Stimulated activated CD8-positive, alpha-beta memory T cell treated with anti-CD3 and anti-CD28 coated beads, Interleukin-4, amount 100 ng/mL, for 48 hours (primary cell): Measurements from ENCODE around the gene ASCC2.
"Not testable (repeated sequence)": the region's sequence is repeated elsewhere in the genome, so short reads cannot be mapped to it uniquely, and the experiment has no call there.

Experiments
- DNase-seq: peaks from one replicate; pipeline ENCODE4 v3.0.0-alpha.2; 2020

Gene ASCC2

DNA sequence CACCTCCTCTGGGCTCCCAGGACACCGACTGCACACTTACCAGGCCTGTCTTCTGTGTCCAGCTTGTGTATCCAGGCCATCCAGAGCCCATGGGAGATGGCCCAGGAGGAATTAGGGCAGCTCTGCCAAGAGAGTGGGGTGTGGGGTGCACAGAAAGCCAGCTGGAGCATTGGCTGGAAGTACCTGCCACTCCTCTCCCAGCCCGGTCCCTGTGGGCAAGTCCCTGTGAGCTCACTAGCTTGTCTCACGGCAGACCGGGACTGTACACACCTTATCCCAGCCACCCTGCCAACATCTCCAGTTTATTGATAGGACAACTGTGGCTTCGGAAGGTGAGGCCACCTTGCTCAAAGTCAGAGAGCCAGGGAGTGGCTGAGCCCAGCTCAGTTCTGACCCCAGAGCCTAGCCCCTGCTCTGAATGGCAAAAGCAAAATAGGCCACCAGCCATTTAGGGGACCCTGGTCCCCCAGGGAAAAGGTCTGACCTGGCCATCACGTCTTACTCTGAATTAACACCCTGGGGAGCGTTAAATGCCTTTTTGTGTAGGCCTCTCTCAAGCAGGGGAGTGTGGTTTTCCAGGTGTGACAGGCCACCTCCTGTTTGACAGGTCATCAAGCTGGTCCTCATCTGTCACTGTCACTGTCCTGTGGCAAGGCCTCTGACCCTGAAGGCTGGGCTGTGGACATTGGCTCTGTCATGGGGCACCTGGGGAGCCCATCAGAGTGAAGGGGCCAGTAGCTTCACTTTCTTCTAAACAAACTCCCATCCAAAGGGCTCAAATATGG is 55.8 kb downstream of the ASCC2 start:
- no peak for DNase-seq

DNA sequence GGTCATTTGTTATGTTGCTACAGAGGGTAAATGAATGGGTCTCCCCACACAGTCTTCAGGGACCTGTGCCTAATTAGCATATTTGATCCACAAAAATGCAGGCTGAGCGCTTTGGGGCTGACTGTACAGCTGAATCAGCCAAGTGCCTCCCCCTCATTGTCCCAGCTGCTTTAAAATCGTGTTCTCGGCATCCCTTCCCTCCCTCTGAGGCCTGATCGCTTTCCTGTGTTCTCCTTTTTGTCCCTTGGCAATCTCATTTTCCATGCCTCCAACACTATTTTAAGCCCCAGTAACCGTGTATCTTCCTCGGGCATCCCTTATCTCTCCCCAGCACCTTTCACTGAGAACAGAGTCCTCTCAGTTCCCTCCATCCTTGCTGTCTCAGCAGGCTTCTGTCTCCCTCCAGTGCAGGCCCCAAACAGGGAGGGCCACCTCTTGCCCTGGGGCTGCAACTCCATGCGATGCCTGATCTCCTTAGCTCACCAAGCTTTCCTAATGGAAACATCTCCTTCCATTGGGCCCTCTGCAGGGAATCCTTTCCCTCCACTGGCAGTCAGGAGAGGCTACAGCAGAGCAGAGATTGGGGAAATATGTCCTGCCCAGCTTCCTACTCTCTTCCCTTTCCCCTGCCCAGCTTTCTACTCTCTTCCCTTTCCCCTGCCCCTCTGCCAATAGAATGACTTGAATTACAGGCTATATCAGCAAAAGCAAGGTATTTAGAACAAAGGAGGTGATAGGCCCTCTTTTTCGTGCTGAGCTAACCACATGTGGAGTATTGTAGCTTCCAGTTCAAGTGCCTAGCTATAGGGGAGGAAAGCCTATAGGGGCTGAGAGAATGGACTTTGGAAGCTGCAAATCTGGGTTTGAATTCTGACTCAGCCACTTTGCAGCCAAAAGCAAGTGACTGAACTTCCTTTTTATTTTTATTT is 57.1 kb downstream of the ASCC2 start:
- DNase-seq, result no peak

DNA sequence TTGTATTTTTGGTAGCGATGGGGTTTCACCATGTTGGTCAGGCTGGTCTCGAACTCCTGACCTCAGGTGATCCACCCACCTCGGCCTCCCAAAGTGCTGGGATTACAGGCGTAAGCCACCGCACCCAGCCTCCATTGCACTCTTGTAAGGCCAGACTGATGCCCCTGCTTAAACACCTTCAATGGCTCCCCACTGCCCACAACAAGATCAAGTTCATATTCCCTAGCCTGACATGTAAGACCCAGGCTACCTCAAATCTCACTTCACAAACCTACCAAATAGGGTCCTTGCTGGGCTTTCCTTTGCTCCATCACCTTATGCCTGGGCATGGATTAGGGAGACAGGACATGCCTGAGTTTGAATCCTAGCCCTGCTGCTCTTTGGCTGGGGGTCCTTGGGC is 57.9 kb downstream of the ASCC2 start:
- no peak for DNase-seq

DNA sequence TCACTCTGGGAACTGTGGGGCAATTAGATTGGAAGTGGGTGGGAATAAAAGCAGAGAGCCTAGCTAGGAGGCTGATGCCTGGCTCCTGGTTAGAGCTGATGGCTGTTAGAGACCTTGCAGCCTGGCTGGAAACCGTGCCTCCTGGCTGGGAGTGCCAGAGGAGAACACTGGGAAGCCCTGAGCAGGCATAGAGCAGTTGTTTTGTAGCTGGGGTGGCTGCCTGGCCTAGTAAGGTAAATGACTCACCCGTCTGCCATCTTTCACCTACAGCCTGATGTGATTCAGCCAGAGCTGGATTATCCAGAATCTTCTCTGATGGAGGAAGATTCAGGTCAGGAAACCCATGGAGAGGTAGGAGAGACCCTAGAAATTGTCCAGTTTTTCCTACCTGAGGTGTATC is 64.8 kb downstream of the ASCC2 start:
- DNase-seq, result no peak

DNA sequence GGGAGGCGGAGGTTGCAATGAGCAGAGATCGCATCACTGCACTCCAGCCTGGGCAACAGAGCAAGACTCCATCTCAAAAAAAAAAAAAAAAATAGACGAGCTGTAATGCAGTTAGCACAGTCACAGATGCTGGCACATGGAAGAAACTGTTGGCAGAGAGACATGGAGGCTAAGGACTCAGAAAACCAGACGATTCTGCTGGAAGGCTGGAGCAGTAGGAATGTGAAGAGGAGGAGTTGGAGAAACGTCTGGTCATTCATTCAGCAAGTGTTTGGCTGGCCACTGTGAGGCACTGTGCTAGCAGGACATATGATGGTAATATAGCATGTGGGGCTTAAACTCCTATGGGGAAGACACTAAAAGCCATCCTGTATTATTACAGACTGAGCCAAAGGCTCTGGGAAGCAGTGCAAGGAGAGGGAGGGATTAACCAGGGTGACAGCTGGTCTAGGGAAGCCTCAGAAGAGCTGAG is 65.9 kb downstream of the ASCC2 start:
- no peak for DNase-seq

DNA sequence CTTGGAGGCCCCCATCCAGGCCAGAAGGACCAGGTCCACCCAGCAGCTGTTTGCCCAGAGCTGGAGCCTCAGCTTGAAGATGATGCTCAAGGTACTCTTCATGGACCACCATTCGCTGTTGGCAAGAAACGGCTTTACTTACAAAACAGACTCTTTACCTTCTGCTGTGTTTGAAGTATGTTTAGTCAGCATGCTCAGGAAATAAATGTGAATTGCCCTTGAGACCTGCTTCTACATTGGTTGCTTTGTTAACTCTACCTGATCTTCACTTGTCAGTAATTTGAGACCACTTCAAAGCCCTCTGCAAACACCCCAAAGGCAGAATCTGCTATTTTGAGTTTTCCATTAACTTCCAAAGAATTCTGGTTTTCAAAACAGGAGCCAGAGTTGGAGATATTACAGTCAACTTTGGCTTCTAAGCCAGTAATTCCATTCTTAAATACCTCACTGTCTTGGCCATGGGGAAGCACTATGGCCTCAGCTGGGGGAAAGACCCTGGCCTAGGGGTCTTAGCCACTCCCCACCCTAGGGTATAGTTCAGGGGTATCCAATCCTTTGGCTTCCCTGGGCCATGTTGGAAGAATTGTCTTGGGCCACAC is 68.3 kb downstream of the ASCC2 start:
- DNase-seq, result no peak

DNA sequence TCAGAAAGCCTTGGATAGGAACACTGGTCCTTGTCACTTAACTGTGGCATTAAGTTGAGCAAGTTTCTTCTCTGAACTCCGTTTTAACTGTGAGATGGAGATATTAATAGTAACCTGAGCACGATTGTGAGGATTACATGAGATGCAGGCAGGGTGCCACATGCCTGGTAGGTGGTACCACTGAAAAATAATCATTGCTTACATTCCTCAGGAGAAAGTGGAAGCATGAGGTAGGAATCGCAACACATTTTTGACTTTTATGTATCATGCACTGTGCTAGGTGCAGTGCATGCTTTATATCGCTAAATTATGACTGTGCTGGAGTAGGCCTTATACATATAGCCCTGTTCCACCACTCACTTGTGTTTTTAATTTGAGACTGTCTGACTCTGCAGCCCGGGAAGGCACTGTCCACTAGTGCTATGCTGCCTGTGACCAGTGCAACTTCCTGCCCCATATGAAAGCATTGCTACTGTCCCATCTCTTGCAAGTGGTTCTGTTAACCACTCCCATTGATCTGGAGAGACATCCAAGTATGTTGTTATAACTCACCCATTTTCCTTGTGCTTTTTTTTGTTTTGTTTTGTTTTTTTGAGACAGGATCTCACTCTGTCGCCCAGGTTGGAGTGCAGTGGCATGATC is 69.9 kb downstream of the ASCC2 start:
- DNase-seq, result no peak

DNA sequence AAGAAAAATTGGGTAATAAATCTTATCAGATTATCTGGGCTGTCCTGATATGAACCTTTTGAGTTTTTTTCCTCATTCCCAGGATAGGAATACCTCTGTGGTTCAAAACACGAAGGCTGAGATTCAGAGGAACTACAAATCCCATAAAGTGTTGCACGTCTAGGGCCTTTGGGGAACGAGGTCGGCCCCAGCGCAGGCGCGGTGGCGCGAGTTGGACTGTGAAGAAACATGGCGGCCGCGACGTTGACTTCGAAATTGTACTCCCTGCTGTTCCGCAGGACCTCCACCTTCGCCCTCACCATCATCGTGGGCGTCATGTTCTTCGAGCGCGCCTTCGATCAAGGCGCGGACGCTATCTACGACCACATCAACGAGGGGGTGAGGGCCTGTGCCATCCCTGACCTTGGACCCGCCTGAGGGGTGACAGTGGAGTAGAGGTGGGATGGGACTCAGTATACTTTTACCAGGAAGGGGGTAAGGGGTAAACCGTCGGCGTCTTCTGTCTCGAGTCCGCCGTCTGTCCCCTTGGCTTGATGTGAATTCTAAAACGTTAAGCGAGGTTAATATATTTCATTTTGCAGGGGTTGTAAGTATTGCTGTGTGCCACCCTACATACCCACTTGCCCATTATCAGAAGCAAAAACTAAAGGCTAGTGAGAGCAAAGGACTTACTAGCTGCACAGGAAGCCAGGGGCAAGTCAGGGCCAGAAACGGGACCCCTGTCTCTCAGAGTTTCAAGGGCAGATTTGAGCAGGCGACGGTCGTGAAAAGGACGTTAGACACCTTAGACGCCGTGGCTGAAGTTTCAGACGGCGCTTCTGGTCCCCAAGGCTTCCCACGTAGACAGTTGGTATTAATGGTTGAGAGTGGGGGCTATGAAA is 70.7 kb downstream of the ASCC2 start, which contains the start of gene UQCR10:
TSS of gene UQCR10 (plus strand) at position 199 of the 881 bp plus-strand sequence. CDS start at position 229, 30 bp downstream.
- peak; percentile 95 for DNase-seq

DNA sequence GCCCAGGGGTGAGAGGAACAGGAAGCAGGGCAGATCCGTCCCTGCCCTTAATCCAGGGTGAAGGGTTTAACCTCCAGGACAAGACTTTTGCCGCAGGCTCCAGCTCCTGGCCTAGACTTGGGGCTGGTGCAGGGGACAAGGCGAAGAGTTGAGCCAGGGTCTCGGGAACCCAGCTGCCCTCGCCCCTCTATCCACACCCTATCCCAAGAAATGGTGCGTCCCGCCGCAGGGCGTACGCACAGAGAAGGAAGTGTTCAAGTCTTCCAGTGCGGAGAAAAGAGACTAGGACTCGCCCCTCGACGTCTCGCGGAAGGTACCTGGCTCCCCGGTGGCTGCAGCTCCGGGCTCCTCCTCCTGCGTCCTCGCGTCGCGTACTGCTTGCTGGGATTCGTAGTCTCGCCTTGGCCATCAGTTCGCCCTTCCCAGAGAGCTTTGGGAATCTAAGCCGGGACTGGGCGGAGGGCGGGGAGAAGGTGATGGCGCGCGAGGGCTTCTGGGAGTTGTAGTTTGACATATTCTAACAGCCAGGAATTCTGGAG is 71.4 kb downstream of the ASCC2 start, which contains the start of gene ZMAT5:
TSS of gene ZMAT5 (minus strand) at position 376 of the 539 bp plus-strand sequence. CDS start 18,463 bp downstream, outside the sequence.
- peak; percentile 92 for DNase-seq

DNA sequence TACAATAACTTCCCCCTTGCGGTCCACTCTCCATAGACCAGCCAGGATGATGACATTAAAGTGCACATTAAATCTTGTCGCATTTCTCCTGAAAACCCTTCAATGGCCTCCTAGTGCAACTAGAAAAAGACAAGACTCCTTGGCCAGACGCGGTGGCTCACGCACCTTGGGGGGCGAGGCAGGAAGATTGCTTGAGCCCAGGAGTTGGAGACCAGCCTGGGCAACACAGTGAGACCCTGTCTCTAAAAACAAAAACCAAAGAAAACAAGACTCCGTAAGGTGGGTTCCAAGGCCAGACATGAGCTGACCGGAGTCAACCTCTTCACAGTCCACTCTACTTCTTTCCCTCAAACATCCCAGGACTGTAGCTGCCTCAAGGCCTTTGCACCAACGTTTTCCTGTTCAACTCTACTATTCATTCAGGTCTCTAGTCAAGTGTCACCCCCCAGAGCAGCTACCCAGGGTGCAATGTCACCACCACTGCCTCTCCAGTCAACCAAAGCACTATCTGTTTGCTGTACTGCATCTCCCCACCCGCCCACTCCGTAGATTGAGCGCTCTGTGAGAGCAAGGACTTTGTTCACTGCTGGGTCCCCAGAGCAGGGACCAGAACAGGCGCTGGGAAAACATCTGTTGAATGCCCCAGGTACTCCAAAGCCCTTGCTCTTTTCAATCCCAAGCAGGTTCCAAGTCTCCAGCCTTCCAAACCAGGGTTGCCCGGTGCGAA is 72.0 kb downstream of the ASCC2 start:
- DNase-seq, result peak; percentile 38

DNA sequence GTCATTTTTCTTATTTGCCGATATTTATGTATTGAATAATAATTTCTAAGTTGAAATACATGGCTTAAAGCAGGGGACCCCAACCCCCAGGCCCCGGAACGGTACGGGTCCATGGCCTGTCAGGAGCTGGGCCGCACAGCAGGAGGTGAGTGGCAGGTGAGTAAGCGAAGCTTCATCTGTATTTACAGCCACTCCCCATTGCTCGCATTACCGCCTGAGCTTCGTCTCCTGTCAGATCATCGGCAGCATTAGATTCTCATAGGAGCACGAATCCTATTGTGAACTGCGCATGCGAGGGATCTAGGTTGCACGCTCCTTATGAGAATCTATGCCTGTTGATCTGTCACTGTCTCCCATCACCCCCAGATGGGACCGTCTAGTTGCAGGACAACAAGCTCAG is 75.8 kb downstream of the ASCC2 start:
- no peak for DNase-seq

DNA sequence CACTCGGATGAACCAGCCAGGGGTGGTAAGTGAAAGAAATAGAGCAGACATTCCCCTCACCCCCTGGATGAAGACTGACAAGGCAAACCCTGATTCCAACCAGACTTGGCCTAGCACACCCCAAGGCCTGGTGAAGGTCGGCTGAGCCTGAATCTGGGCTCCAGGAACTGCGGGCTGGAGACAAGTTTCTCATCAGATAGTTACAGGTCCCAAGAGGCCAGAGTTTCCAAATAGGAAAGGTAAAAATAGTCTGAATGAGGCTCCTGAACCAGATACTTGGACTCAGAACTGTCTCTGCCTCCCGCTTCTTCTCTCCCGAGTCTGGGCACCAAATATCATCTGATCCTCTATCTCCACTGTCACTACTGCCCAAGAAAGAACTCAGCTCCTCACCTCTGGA is 79.1 kb downstream of the ASCC2 start:
- no peak for DNase-seq

DNA sequence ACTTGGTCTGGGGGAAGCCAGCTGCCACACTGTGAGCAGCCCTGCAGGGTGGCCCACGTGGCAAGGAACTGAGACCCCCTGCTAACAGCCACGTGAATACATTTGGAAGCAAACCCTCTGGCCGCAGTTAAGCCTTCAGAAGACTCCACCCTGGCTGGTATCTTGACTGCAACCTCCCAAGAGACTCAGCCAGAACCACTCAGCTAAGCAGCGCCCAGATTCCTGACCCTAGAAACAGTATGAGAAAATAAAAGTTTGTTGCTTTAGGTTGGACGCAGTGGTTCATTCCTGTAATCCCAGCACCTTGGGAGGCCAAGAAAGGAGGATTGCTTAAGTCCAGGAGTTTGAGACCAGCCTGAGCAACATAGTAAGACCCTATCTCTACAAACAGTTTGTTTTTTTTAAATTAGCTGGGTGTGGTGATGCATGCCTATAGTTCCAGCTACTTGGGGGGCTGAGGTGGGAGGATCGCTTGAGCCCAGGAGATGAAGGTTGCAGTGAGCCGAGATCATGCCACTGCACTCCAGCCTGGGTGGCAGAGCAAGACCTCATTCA is 79.9 kb downstream of the ASCC2 start:
- no peak for DNase-seq

DNA sequence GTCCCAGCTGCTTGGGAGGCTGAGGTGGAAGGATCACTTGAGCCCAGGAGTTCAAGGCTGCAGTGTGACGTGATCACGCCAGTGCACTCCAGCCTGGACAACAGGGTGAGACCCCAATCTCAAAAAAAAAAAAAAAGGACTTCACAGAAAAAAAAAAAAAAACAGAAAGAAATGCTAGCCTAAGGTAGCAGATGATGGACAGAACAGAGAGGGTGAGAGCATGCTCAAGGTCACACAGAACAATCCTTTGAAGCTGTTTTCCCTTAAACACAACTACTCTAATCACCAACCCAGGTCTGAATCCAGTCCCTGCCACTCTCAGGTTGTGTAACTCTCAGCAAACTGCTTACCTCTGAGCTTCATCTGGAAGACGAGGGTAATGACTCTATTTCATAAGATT is 81.0 kb downstream of the ASCC2 start:
- no peak for DNase-seq

DNA sequence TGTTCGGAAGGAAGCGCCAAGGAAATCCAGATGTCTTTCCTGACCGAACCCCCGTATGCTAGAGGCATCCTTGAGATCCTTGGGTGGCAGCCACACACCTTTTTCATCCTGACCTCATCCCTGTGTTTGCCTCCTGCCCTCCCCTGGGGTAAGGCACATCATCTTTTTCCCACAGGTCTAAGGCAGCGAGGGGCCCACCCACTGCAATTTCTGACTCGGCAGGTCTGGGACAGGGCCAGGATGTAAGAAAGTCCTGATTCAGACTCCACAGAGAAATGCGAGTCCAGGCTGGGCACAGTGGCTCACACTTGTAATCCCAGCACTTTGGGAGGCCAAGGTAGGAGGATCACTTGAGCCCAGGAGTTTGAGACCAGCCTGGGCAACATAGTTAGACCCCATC is 81.7 kb downstream of the ASCC2 start:
- no peak for DNase-seq

DNA sequence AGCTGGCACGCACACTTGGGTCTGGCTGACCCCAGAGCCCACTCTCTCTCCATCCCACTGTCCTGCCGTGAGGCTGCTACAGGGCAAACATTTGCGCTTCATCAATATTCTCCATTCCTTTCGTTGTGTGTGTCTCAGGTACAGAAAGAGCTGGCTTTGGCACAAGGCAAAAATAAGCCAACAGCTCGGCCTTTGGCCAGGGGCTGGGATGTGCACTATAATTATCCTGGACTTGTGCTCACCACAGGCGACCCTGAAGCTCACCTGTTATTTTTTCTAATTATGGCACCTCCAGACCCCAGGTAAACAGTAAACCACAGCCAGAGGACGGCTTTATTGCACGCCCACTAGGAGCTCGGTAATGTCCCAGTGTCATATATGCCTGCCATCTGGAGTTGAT is 82.2 kb downstream of the ASCC2 start:
- DNase-seq, result no peak

DNA sequence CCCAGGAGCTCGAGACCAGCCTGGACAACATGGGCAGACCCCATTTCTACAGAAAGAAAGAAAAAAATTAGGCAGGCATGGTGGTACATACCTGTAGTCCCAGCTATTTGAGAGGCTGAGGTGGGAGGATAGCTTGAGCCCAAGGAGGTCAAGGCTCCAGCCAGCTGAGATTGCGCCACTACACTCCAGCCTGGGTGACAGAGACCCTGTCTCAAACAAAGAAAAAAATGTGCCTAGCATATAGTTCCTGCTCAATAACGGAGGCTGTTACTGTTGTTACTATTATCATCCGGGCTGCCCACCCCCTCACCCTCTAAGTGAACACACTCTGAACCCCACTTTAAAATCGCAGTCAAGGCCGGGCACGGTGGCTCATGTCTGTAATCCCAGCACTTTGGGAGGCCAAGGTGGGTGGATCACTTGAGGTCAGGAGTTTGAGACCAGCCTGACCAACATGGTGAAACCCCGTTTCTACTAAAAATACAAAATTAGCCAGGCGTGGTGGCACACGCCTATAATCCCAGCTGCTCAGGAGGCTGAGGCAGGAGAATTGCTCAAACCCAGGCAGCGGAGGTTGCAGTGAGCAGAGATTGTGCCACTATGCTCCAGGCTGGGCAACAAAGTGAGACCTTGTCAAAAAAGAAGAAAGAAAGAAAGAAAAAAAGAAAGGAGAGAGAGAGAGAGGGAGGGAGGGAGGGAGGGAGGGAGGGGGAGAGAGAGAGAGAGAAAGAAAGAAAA is 83.2 kb downstream of the ASCC2 start:
- not testable (repeated sequence) for DNase-seq

DNA sequence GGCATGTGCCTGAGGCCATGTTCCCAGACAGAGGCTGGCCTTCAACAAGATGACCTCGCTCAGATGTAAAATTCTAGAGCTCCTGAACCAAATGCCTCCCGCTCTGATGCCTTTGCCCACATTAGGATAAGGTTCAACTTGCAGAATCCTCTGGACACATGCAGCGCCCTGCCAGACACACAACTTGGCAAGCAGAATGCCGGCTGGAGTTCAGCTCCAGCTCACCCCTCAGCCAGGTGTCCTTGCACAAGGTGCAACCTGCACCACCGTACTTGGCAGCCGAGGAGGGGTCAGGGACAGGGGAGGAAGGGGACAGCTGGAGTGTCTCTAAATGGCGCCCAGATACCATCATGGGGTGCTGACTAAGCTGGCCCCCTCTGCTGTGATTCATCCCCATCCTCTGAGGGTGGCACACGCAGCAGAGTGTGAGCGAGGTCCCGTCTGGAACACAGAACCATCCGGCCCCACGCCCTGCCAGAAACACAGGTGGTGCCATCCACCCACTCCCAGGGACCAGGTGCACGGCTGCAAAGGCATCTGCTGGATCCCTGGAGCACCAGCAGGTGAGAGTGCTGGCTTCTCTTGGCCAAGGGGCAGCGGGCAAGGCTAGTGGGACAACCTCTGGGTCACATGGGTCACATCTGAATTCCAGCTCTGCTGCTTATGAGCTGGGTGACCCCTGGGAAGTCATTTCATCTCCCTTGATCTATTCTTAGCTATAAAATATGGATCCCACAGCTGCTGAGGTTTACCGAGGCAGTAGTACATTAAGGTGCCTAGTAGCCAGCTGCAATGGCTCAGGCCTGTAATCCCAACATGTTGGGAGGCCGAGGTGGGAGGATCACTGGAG is 84.0 kb downstream of the ASCC2 start:
- DNase-seq, result no peak

DNA sequence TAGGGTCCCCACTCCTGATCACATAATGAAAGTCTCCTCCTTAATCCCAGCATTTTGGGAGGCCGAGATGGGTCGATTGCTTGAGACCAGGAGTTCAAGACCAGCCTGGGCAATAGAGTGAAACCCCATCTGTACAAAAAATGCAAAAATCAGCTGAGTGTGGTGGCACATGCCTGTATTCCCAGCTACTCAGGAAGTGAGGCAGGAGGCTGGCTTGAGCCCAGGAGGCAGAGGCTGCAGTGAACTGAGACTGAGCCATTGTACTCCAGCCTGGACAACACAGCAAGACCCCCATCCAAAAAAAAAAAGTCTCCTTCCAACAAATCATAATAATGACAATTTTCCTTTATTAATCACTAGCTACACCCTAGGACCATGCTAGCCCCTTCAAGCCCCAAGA is 86.4 kb downstream of the ASCC2 start:
- no peak for DNase-seq
